ENCODE results near the gene NKAIN1.
"Not testable (repeated sequence)": the region's sequence is repeated elsewhere in the genome, so short reads cannot be mapped to it uniquely, and the experiment has no call there.

DNA sequence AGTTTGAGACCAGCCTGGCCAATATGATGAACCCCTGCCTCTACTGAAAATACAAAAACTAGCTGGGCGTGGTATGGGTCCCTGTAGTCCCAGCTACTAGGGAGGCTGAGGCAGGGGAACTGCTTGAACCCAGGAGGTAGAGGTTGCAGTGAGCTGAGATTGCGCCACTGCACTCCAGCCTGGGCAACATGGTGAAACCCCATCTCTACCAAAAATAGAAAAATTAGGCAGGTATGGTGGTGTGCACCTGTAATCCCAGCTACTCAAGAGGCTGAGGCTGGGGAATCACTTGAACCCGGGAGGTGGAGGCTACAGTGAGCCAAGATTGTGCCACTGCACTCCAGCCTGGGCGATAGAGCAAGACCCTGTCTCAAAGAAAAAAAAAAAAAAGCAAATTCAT is 48.1 kb upstream of the NKAIN1 start:
- TF ChIP-seq, protein P1, sequence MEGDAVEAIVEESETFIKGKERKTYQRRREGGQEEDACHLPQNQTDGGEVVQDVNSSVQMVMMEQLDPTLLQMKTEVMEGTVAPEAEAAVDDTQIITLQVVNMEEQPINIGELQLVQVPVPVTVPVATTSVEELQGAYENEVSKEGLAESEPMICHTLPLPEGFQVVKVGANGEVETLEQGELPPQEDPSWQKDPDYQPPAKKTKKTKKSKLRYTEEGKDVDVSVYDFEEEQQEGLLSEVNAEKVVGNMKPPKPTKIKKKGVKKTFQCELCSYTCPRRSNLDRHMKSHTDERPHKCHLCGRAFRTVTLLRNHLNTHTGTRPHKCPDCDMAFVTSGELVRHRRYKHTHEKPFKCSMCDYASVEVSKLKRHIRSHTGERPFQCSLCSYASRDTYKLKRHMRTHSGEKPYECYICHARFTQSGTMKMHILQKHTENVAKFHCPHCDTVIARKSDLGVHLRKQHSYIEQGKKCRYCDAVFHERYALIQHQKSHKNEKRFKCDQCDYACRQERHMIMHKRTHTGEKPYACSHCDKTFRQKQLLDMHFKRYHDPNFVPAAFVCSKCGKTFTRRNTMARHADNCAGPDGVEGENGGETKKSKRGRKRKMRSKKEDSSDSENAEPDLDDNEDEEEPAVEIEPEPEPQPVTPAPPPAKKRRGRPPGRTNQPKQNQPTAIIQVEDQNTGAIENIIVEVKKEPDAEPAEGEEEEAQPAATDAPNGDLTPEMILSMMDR (IDR thresholded peaks at IDR 0.05; ENCODE audit: low read depth, low read length) = not testable (repeated sequence)
- TF ChIP-seq EZH2phosphoT487 (IDR thresholded peaks at IDR 0.05; ENCODE audit: low read depth) = not testable (repeated sequence)
